HepG2 (cell line): ENCODE results near the gene SMIM30.

ENCODE experiments used
- CTCF ChIP-seq: sonication (generic); formaldehyde crosslinking; IDR thresholded peaks from 2 replicates; pipeline ENCODE4 v1.5.0; 2020; ENCODE audit warnings: mild to moderate bottlenecking, missing genetic modification reagents, moderate library complexity
- GATA4 ChIP-seq: sonication (generic); IDR thresholded peaks from 2 replicates; pipeline ENCODE4 v1.6.1; 2016; ENCODE audit warnings: antibody characterized with exemption, low read depth, borderline replicate concordance
- HCFC1 ChIP-seq: fragments of 150-350 bp; IDR thresholded peaks from 2 replicates; pipeline ENCODE4 v1.6.1; 2014; ENCODE audit warnings: low read depth, low read length
- PLRG1 ChIP-seq: fragments of 450-650 bp; conservative IDR thresholded peaks from 2 replicates; pipeline ENCODE4 v1.6.1; 2016
- TBL1XR1 ChIP-seq: fragments of 150-350 bp; IDR thresholded peaks from 2 replicates; pipeline ENCODE4 v1.6.1; 2014; ENCODE audit warnings: borderline replicate concordance, low read length; ENCODE audit not compliant: partially characterized antibody
- ZC3H13 ChIP-seq: sonication (generic); formaldehyde crosslinking; IDR thresholded peaks from 2 replicates; pipeline ENCODE4 v1.8.1; 2023; ENCODE audit warnings: mild to moderate bottlenecking, missing genetic modification reagents, moderate library complexity
- ZNF18 ChIP-seq: sonication (generic); formaldehyde crosslinking; IDR thresholded peaks from 2 replicates; pipeline ENCODE4 v1.8.0; 2022; ENCODE audit warnings: mild to moderate bottlenecking, missing genetic modification reagents; ENCODE audit not compliant: insufficient replicate concordance
- ZNF703 ChIP-seq: sonication (generic); formaldehyde crosslinking; IDR thresholded peaks from 2 replicates; pipeline ENCODE4 v1.5.1; 2020; ENCODE audit warnings: missing genetic modification reagents, mild to moderate bottlenecking, moderate library complexity, borderline replicate concordance

DNA sequence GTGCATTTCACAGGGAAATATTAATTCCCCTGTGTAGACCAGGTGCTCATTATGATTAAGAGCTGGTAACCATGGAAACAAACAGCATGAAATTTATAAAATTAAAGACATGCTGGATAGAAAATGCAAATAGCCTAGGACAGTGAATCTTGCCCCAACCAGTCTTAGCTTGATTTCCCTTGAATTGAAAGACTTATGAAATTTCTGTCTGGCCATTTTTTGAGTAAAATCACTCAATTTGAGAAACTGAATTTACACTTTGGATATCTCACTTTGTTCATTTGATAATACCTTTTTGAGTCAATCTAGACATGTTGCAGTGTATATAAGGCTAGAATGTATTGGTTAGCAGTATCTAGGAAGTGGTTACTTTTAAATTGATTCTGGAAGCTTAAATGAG lies 4.4 kb upstream of the SMIM30 start:
- TF ChIP-seq HCFC1 (no peak), PLRG1 (no peak), CTCF (CRISPR knock-in tag) (no peak), GATA4 (no peak), ZNF703 (CRISPR knock-in tag) (no peak), TBL1XR1 (no peak), ZC3H13 (no peak), ZNF18 (no peak)
